ENCODE measurements around the gene CXCR6. TPM values are rescaled to one million over a fixed set of nuclear protein-coding genes. Genes with fewer than 3 reads are reported as not detected.

Gene CXCR6
- total and polyA plus RNA-seq, 2 of the 13 experiments (the other 11 are each of a cell fraction or from before 2014, with no cell fraction given) = not detected

- ATAC-seq (no peak), DNase-seq (ENCODE audit: low spot score) (no peak), FAIRE-seq (no peak)
- intact Hi-C loops (cut with micrococcal nuclease; ENCODE audit: unreplicated experiment) = no loop called here
- Histone ChIP-seq H4K20me1 (ENCODE audit: insufficient read depth, low read length) (no peaks in the 10 kb centered on the region), H3K9ac (ENCODE audit: insufficient read depth, low read depth, low read length) (no peak overlapping the region), H3K36me3 (replicated peaks in 1 of 2; ENCODE audit: control insufficient read depth in 1 of 2, insufficient read depth in 2 of 2, low read length in 2 of 2) (peaks cover 10 to 44% of the 10 kb centered on the region in 2 experiments; a peak in 4 of 5 replicates), H3K79me2 (ENCODE audit: insufficient read depth, low read length) (no peaks in the 10 kb centered on the region), H3K4me1 (ENCODE audit: insufficient read depth, low read length) (no peaks in the 10 kb centered on the region), H3K9me3 (ENCODE audit: low read length) (no peaks in the 10 kb centered on the region), H3K27ac (ENCODE audit: extremely low read length, insufficient read depth, low read length) (no peak overlapping the region), H3K4me3 (replicated peaks in 1 of 3; ENCODE audit: insufficient read depth in 1 of 3, low read depth in 2 of 3, low read length in 3 of 3) (no peak overlapping the region), H3K27me3 (ENCODE audit: control insufficient read depth in 1 of 2, insufficient read depth in 2 of 2, low read length in 2 of 2) (no peaks in the 10 kb centered on the region), H3K4me2 (ENCODE audit: low read depth, low read length) (no peak overlapping the region), H2AFZ (ENCODE audit: low read length) (no peak overlapping the region)
- no peak for TF ChIP-seq NCOA1 (CRISPR knock-in tag; IDR thresholded peaks at IDR 0.05)
- no peak for TF ChIP-seq ZNF879 (CRISPR knock-in tag; IDR thresholded peaks at IDR 0.05)
- TF ChIP-seq ZFP36L1 (CRISPR knock-in tag; IDR thresholded peaks at IDR 0.05) = no peak
- no peak for TF ChIP-seq PBX2 (CRISPR knock-in tag; IDR thresholded peaks at IDR 0.05)
- TF ChIP-seq CSRNP2 (CRISPR knock-in tag; conservative IDR thresholded peaks at IDR 0.05; ENCODE audit: low read depth) = no peak
- TF ChIP-seq ZNF33A (CRISPR knock-in tag; IDR thresholded peaks at IDR 0.05; ENCODE audit: borderline replicate concordance) = no peak
- no peak for TF ChIP-seq ELF4 (CRISPR knock-in tag; IDR thresholded peaks at IDR 0.05; ENCODE audit: borderline replicate concordance)
- no peak for TF ChIP-seq ZC3H13 (CRISPR knock-in tag; IDR thresholded peaks at IDR 0.05)
- no peak for TF ChIP-seq MEIS1 (CRISPR knock-in tag; IDR thresholded peaks at IDR 0.05; ENCODE audit: borderline replicate concordance)
- TF ChIP-seq MTA3 (CRISPR knock-in tag; IDR thresholded peaks at IDR 0.05) = no peak
- 96% methylated on average over 4 of the region's 4 CpGs for WGBS (ENCODE audit: low lambda C conversion rate)
- POLR2A ChIA-PET = no interaction called here
- BruUV-seq (replicated peaks) = no TSS peak
- CTCF ChIA-PET (ENCODE audit: low intra/inter-chr PET ratio, low total read pairs) = no interaction called here
- in situ Hi-C loops (cut with HindIII; ENCODE audit: extremely low pct_ligation_motif_present, low pct_unique_long_range_greater_than_20kb) = loop anchor here (25.0 kb wide), 1 partner anchor 686 kb away; the partner anchor contains the start of gene TMEM158
These were observed 20.2 kb upstream of the CXCR6 start for GRCh38 chr3:45922950-45923590.
